ENCODE results near the gene DDX23. TPM values are rescaled to one million over a fixed set of nuclear protein-coding genes. Genes with fewer than 3 reads are reported as not detected.
A peak's percentile ranks its signal among the peaks of the same experiment; 100 is the strongest.

Gene DDX23
- total RNA-seq, 1 experiment from 2014 or later, result 102 TPM

DNA sequence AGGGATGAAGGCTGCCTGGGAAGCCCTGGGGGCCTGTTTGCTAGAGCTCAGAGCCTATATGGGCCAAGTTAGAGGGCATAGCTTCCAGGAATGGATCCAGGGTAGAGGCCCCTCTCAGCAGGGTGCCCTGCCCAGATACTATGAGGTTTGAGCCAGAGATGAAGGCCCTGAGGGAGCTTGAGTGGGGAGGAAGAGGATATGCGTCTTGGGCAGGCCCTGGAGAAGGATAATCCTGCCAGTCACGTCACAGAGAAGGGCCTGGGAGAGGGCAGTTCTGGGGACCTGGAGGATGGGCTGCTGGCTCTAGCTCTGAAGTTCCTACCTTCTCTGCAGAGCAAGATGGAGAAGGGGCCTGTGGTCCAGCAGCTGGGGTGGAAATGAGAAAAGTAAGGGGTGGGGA, 39.6 kb downstream of the DDX23 start:
- Histone ChIP-seq H3K27ac (ENCODE audit: low read length) (no peak overlapping the region), H3K4me3 (ENCODE audit: low read length) (no peak overlapping the region), H3K36me3 (ENCODE audit: low read depth, low read length) (no peaks in the 10 kb centered on the region), H2AFZ (ENCODE audit: low read length) (no peak overlapping the region), H3K9me3 (ENCODE audit: low read length) (no peaks in the 10 kb centered on the region), H3K9ac (ENCODE audit: low read length) (no peak overlapping the region), H3K4me2 (ENCODE audit: low read length) (no peak overlapping the region), H3K4me1 (ENCODE audit: insufficient read depth, low read length) (peaks cover 36% of the 10 kb centered on the region), H3K27me3 (ENCODE audit: low read length) (no peaks in the 10 kb centered on the region), H3K79me2 (ENCODE audit: low read length) (no peaks in the 10 kb centered on the region), H3K9me2 (replicated peaks; ENCODE audit: low read length) (no peaks in the 10 kb centered on the region), H3F3A (ENCODE audit: low read length, unreplicated experiment) (no peaks in the 10 kb centered on the region), H4K20me1 (ENCODE audit: low read length) (no peaks in the 10 kb centered on the region)
- intact Hi-C loops (cut with micrococcal nuclease), result no loop called here
- no TSS peak for BruUV-seq (replicated peaks)
- no peak for DNase-seq
- POLR2A ChIA-PET (ENCODE audit: unreplicated experiment), result no interaction called here
- TF ChIP-seq, protein P1, sequence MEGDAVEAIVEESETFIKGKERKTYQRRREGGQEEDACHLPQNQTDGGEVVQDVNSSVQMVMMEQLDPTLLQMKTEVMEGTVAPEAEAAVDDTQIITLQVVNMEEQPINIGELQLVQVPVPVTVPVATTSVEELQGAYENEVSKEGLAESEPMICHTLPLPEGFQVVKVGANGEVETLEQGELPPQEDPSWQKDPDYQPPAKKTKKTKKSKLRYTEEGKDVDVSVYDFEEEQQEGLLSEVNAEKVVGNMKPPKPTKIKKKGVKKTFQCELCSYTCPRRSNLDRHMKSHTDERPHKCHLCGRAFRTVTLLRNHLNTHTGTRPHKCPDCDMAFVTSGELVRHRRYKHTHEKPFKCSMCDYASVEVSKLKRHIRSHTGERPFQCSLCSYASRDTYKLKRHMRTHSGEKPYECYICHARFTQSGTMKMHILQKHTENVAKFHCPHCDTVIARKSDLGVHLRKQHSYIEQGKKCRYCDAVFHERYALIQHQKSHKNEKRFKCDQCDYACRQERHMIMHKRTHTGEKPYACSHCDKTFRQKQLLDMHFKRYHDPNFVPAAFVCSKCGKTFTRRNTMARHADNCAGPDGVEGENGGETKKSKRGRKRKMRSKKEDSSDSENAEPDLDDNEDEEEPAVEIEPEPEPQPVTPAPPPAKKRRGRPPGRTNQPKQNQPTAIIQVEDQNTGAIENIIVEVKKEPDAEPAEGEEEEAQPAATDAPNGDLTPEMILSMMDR (conservative IDR thresholded peaks at IDR 0.05; ENCODE audit: low read depth, low read length), result no peak
- TF ChIP-seq EZH2 (IDR thresholded peaks at IDR 0.05; ENCODE audit: low read length, unreplicated experiment) (no peak), EZH2phosphoT487 (IDR thresholded peaks at IDR 0.05; ENCODE audit: borderline replicate concordance, low read length) (no peak)
- CTCF ChIA-PET, result no interaction called here
- ATAC-seq, result no peak

DNA sequence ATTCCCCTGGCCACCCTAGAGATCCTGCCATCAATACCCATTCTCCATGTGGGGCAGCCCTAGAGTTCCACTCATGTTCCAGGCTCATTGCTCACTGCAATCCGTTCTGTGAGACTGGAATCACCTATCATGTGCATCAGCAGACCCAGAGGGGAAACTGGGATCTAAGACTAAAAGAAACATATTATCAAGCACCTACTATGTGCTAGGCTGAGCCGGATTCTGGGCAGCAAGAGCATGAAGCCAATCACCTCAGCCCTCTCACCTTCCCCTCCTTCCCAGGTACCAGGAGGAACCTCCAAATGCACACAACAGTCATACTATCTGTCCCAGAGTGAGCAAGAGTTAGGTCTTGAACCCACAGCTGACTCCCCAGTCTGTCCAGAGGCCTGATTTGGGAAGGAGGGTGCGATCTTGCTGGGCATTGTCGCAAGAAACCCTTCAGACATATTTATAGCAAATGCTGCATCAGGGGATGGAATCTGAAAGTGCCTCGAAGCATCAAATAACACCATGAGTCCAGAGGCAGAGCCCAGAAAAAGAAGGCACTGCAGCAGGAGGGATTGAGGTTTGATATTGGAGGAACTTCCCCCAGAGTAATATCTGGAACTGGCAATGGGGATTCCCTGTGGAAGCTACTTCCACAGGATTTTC, 40.4 kb downstream of the DDX23 start:
- Histone ChIP-seq H4K20me1 (ENCODE audit: low read length) (no peaks in the 10 kb centered on the region), H3K4me3 (ENCODE audit: low read length) (no peak overlapping the region), H3K9ac (ENCODE audit: low read length) (no peak overlapping the region), H3K27me3 (ENCODE audit: low read length) (no peaks in the 10 kb centered on the region), H2AFZ (ENCODE audit: low read length) (peak overlapping the region; percentile 37; the same call in 1 of the 2 replicates), H3K79me2 (ENCODE audit: low read length) (no peaks in the 10 kb centered on the region), H3K9me2 (replicated peaks; ENCODE audit: low read length) (no peaks in the 10 kb centered on the region), H3K4me1 (ENCODE audit: insufficient read depth, low read length) (peaks cover 31% of the 10 kb centered on the region), H3K9me3 (ENCODE audit: low read length) (no peaks in the 10 kb centered on the region), H3K36me3 (ENCODE audit: low read depth, low read length) (no peaks in the 10 kb centered on the region), H3K4me2 (ENCODE audit: low read length) (peak overlapping the region; percentile 20), H3F3A (ENCODE audit: low read length, unreplicated experiment) (no peaks in the 10 kb centered on the region), H3K27ac (ENCODE audit: low read length) (no peak overlapping the region)
- DNase-seq (no peak), ATAC-seq (no peak)
- intact Hi-C loops (cut with micrococcal nuclease), result no loop called here
- no TSS peak for BruUV-seq (replicated peaks)
- POLR2A ChIA-PET (ENCODE audit: unreplicated experiment), result no interaction called here
- TF ChIP-seq, protein P1 (conservative IDR thresholded peaks at IDR 0.05; ENCODE audit: low read depth, low read length), result no peak
- TF ChIP-seq EZH2 (IDR thresholded peaks at IDR 0.05; ENCODE audit: low read length, unreplicated experiment) (no peak), EZH2phosphoT487 (IDR thresholded peaks at IDR 0.05; ENCODE audit: borderline replicate concordance, low read length) (no peak)
- CTCF ChIA-PET, result no interaction called here

DNA sequence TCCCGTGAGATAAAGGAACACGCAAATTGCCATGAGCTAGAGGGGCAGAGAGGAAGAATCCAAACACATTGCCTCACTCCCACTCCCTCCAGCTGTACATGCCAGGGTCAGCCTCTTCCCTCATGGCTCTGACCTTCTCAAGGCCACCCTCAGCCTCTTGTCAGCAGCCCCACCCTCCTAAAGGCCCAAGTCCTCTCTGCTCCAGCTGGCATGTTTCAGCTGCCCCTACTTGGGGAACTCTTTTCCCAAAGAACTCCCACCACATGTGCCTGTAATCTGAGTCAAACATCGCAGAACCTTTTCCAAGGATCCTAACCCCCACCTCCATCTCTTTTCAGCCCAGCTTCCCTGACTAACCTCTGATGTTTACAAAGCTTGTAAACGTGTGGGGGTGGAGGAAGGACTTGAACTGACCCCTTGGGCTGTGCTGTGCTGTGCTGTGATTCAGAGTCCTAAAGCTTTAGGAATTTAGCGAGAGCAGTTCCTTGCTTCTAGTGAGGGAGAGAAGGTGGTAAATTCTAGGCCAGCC, 41.0 kb downstream of the DDX23 start:
- Histone ChIP-seq H3K4me1 (ENCODE audit: insufficient read depth, low read length) (peaks cover 25% of the 10 kb centered on the region), H3K79me2 (ENCODE audit: low read length) (no peaks in the 10 kb centered on the region), H3K36me3 (ENCODE audit: low read depth, low read length) (no peaks in the 10 kb centered on the region), H3K9me2 (replicated peaks; ENCODE audit: low read length) (no peaks in the 10 kb centered on the region), H3K9me3 (ENCODE audit: low read length) (no peaks in the 10 kb centered on the region), H3K4me3 (ENCODE audit: low read length) (no peak overlapping the region), H3K9ac (ENCODE audit: low read length) (no peak overlapping the region), H3K27me3 (ENCODE audit: low read length) (no peaks in the 10 kb centered on the region), H3K27ac (ENCODE audit: low read length) (no peak overlapping the region), H3F3A (ENCODE audit: low read length, unreplicated experiment) (no peaks in the 10 kb centered on the region), H3K4me2 (ENCODE audit: low read length) (peak overlapping the region; percentile 20), H4K20me1 (ENCODE audit: low read length) (no peaks in the 10 kb centered on the region), H2AFZ (ENCODE audit: low read length) (peak overlapping the region; percentile 37; the same call in 1 of the 2 replicates)
- BruUV-seq (replicated peaks), result no TSS peak
- CTCF ChIA-PET, result no interaction called here
- peak; percentile 62 for DNase-seq
- POLR2A ChIA-PET (ENCODE audit: unreplicated experiment), result no interaction called here
- no peak for TF ChIP-seq EZH2phosphoT487 (IDR thresholded peaks at IDR 0.05; ENCODE audit: borderline replicate concordance, low read length)
- TF ChIP-seq, protein P1 (conservative IDR thresholded peaks at IDR 0.05; ENCODE audit: low read depth, low read length), result no peak
- TF ChIP-seq EZH2 (IDR thresholded peaks at IDR 0.05; ENCODE audit: low read length, unreplicated experiment), result no peak
- intact Hi-C loops (cut with micrococcal nuclease), result no loop called here
- peak; percentile 3; the same call in 1 of the 2 replicates for ATAC-seq
